CD4-positive, alpha-beta T cell treated with Interleukin-4 for 1 hour (primary cell): ENCODE measurements around the gene RUSC2.
"Not testable (repeated sequence)": the region's sequence is repeated elsewhere in the genome, so short reads cannot be mapped to it uniquely, and the experiment has no call there.

Source experiments
- DNase-seq, 2 donors: peaks; one replicate each; pipeline ENCODE4 v3.0.0-alpha.2; 2020 to 2022

RUSC2 gene

GRCh38 chr9:35498245-35498644, 8.3 kb downstream of the RUSC2 start:
- DNase-seq, result not testable (repeated sequence)

GRCh38 chr9:35499029-35499700, 9.3 kb downstream of the RUSC2 start:
- no peak for DNase-seq

- no peak for DNase-seq
Measured at GRCh38 chr9:35499701-35500030, 9.8 kb downstream of the RUSC2 start.

GRCh38 chr9:35500130-35500748, 10.3 kb downstream of the RUSC2 start:
- no peak for DNase-seq

- no peak for DNase-seq
Measured at GRCh38 chr9:35501946-35502345, 12.0 kb downstream of the RUSC2 start.

GRCh38 chr9:35506359-35506758, 16.4 kb downstream of the RUSC2 start:
- DNase-seq, result no peak

- DNase-seq, result no peak
Measured at GRCh38 chr9:35508069-35508468, 18.2 kb downstream of the RUSC2 start.

- DNase-seq, result no peak
Measured at GRCh38 chr9:35510383-35510753, 20.5 kb downstream of the RUSC2 start.

GRCh38 chr9:35510754-35511428, 21.0 kb downstream of the RUSC2 start:
- DNase-seq, result no peak

- no peak for DNase-seq
Measured at GRCh38 chr9:35511453-35511852, 21.5 kb downstream of the RUSC2 start.

GRCh38 chr9:35515766-35516165, 25.9 kb downstream of the RUSC2 start:
- no peak for DNase-seq

- DNase-seq, result no peak
Measured at GRCh38 chr9:35516479-35516878, 26.6 kb downstream of the RUSC2 start.

GRCh38 chr9:35517131-35517530, 27.2 kb downstream of the RUSC2 start:
- no peak for DNase-seq

- DNase-seq, result no peak
Measured at GRCh38 chr9:35517552-35518224, 27.8 kb downstream of the RUSC2 start.

- DNase-seq, result no peak
Measured at GRCh38 chr9:35518225-35518821, 28.4 kb downstream of the RUSC2 start.

- DNase-seq, result no peak
Measured at GRCh38 chr9:35518981-35519679, 29.2 kb downstream of the RUSC2 start.

- no peak for DNase-seq
Measured at GRCh38 chr9:35519692-35520363, 29.9 kb downstream of the RUSC2 start.

GRCh38 chr9:35520364-35520710, 30.4 kb downstream of the RUSC2 start:
- no peak for DNase-seq

- DNase-seq, result no peak
Measured at GRCh38 chr9:35521708-35522107, 31.8 kb downstream of the RUSC2 start.

- no peak for DNase-seq
Measured at GRCh38 chr9:35522187-35522586, 32.3 kb downstream of the RUSC2 start.

GRCh38 chr9:35522700-35523099, 32.8 kb downstream of the RUSC2 start:
- no peak for DNase-seq

- DNase-seq, result not testable (repeated sequence)
Measured at GRCh38 chr9:35523556-35523955, 33.6 kb downstream of the RUSC2 start.
